ACHN (cell line): ENCODE data around the gene TSPAN32.

Source experiments
- DNase-seq: peaks from one replicate; pipeline ENCODE4 v3.0.0-alpha.2; 2015
- in situ Hi-C: cut with HindIII; loops from 2 replicates; pipeline ENCODE4 v1.10.0; 2017; ENCODE audit warnings: low sequenced_read_pairs, low pct_ligation_motif_present, low pct_unique_long_range_greater_than_20kb

TSPAN32 gene, protein sequence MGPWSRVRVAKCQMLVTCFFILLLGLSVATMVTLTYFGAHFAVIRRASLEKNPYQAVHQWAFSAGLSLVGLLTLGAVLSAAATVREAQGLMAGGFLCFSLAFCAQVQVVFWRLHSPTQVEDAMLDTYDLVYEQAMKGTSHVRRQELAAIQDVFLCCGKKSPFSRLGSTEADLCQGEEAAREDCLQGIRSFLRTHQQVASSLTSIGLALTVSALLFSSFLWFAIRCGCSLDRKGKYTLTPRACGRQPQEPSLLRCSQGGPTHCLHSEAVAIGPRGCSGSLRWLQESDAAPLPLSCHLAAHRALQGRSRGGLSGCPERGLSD

DNA sequence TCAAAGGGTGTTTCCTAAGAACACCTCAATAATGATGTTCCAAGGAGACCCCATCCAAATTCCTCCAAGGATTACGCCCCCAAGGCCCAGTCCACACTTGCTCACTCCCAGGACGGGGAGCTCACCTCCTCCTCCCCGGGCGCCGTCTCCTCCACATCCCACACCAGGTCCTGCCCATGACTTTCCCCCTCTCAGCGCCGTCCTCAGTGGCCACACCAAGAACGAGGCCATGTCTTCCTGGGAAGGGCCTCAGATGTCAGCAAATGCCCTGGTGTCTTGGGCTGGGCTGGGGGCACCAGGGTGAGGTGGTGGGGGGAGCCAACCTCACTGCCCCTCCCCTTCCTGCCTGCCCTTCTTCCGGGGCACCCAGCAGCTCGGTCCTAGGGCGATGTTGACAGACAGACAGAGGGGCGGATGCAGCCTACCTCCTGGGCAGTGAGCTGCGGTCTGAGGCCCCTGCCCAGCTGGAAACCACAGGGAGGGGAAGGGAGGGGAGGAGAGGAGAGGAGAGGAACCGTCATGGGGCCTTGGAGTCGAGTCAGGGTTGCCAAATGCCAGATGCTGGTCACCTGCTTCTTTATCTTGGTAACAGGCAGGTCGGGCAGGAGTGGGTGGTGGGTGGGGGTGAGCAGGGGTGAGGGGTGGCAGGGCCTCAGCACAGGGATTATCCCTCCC is at the start of gene TSPAN32, which contains the start of gene C11orf21:
TSPAN32 (plus strand) TSS at position 383 of the 675 bp plus-strand sequence; CDS start at position 520, 137 bp downstream.
C11orf21 (minus strand) TSS at position 288 of the 675 bp plus-strand sequence; CDS start at position 178, 110 bp downstream.
- in situ Hi-C loops, result no loop called here
- DNase-seq, result no peak

DNA sequence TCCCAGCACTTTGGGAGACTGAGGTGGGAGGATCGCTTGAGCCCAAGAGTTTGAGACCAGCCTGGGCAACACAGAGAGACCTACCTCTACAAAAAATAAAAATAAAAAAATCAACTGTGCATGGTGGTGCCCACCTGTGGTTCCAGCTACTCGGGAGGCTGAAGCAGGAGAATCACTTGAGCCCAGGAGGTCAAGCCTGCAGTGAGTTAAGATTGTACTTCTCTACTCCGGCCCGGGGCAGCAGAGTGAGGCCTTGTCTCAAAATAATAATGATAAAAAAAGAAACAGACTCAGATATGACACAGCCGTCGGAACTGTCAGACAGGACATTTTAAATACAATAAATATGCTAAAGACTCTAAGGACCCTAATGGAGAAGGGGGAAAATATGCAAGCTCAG is 49.8 kb upstream of the TSPAN32 start:
- no peak for DNase-seq
- in situ Hi-C loops, result no loop called here

DNA sequence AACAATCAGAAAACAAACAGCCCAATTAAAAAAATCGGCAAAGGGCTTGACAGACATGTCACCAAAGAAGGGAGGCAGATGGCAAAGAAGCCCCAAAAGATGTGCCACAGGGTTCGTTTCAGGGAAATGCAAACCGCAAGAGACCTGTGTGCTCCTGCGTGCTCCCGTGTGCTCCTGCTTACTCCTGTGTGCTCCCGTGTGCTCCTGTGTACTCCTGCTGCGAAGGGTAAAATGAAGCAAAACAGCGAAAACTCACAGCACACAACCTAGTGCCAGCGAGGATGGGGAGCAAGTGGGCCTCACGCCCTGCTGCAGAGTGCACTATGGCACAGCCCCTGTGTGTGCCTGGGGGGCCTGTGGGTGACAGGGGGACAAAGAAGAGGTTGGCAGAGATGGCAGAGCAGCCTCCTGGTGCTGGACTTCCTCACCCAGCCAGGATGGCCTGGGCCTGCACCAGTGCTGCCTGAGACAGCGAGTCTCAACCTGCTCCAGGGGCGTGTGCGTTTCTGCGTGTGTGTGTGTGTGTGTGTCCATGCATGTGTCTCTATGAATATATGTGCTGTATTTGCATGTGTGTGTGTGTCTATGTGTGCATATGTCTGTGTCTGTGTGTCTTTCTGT is 45.4 kb upstream of the TSPAN32 start:
- DNase-seq, result no peak
- in situ Hi-C loops, result no loop called here

DNA sequence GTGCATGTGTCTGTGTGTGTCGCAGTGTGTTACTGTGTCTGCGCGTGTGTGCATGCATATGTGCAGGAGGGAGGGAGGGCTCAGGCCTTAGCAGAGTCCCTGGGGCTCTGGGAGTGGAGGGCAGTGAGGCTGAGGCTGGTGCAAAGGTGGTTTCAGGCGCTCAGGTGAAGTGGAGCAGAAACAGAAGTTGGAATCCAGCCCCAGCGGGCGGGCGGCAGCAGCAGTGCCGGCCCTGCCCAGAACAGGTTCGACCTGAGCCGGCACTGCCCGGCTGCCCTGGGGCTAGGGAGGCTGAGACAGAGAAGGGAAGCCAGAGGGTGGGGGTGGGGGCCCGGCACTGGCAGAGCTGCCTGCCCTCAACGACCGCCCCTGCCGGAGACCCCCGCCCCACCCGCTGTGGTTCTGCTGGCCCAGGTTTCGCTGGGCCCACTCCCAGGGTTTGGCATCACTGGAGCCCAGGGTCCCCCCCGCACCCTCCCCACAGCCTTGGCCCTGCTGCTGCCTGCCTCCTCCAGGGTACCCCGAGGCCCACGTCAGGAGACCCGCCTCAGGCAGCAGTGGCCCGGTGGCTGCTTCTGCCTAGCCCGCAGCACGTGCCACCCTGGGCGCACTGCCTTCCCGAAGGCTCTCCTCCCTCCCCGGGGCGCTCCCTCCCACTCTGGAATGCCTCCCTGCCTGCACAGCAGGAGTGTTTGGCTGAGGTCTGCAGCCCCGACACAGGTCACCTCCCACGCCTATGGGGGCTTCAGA is 44.7 kb upstream of the TSPAN32 start:
- in situ Hi-C loops, result no loop called here

DNA sequence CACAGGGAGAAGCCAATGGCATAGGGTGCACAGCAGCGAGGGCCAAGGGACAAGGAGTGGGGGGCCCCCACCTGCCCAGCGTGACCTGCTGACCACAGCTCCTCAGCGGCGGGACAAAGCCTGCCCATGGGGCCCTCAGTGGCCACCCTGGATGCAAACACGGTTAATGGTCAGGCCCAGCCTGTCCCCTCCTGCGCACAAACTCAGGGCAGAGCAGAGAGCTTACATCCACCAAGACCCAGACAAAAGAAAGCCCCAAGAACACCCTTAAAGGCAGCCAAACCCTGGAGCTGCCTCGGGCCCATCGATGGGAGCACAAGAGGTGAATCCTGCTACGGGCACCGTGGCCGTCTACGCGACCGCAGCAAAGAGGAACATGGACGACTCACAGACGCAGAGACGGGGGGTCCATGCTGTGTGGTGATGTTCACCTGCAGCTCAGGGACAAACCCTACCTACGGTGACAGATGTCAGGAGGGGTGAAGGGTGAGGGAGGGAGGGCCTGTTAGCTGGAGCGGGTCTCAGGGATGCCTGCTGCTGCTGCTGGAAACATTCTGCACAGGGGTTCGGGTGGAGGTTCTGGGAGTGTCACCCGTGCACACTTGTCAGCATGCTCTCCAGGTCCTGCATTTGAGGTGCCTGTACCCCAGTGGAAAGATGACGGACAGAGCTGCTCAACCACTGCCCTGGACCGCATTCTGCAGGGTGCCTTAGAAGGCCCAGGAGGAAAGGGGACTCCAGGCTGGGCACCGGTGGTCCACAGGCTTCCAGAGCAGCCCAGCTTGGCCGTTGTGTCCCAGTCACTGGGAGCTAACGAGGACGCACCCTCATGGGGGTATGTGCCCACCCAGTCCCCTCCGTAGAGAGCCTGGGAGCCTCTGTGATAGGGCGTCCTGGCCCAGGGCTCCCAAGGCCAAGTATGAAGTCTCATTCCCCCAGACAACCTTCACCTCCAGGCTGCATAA is 43.0 kb upstream of the TSPAN32 start:
- no peak for DNase-seq
- in situ Hi-C loops, result no loop called here

More for the DNA sequence above, 44.7 kb upstream of the TSPAN32 start:
- no peak for DNase-seq

DNA sequence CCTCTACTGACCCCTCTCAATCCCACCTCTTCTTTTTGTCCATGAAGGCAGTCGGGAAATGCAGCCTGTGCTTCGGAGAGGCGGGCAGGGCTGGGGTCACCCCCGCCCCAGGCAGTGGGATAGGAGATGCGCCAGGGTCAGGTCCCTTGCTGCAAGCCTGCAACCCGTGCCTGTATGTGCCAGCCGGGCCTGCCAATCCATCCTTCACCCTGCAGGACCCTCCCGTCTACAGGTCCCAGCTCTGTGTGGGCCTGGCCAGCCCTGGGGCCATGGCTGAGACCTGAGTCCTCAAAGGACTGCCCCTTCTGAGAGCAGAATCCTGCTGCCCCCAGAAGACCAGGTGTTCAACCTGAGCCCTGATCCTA is 42.4 kb upstream of the TSPAN32 start:
- DNase-seq, result no peak
- in situ Hi-C loops, result no loop called here

DNA sequence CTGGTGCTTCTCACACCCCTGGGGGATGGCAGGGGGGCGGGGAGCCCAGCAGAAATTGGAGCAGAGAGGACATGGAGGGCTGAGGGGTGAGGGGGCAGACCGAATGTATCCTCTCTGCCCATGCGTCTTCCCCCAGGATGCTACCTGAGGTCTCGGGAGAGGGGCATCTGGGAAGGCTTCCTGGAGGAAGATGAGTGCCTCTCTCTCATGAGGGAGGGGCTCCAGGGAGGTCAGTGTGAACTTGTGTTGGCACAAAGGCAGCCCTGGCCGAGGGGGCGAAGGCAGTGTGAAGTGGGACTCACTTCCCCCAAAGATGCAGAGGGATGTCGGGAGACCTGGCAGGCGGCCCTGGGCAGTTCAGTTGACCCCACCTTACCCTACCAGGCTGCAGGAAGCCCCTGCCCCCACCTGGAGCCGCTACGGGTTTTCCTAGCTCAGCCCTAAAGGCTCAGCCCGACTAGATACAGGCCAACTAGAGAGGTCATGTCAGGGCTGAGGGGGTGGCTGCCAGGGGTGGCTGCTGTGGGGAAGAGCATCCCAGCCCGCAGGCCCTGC is 41.8 kb upstream of the TSPAN32 start:
- no peak for DNase-seq
- in situ Hi-C loops, result no loop called here

DNA sequence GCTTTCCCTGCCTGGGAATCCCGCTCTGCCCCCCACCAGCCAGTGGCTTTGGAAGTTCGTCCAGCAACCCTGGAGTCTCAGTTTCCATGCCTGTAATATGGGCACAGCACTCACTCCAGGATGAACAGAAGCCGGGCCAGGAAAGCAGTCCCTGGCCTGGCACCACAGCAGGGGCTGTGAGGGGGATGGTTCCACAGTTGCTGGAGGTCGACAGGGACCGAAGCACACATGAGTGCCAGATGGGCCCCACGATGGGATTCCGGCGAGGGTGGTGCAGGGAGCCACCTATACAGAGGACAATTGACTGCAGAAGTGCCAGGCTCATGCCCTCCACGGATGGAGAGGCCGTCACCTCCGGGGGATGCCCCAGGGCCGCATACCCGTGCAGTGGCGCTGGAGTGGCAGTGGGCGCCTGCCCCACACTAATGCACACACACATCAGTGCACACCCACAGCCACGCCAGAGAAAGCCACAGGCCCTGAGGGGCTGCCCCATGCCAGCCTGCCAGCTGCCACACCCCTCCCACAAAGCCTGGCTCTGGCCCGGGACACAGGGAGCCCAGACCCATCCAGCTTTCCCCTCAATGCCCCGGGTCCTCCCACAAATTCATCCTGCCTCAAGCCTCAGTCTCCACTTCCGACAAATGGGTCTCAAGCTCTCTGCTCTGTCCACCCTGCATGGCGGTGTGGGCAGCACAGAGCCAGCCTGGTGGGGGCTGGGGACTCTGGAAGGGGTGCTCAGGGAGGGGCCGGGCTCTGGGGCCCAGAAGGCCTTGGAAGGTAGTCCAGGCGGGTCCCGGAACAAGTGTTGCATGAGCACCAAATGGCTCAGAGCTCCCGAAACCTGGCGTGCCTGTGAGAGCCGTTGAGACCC is 41.1 kb upstream of the TSPAN32 start:
- no peak for DNase-seq

DNA sequence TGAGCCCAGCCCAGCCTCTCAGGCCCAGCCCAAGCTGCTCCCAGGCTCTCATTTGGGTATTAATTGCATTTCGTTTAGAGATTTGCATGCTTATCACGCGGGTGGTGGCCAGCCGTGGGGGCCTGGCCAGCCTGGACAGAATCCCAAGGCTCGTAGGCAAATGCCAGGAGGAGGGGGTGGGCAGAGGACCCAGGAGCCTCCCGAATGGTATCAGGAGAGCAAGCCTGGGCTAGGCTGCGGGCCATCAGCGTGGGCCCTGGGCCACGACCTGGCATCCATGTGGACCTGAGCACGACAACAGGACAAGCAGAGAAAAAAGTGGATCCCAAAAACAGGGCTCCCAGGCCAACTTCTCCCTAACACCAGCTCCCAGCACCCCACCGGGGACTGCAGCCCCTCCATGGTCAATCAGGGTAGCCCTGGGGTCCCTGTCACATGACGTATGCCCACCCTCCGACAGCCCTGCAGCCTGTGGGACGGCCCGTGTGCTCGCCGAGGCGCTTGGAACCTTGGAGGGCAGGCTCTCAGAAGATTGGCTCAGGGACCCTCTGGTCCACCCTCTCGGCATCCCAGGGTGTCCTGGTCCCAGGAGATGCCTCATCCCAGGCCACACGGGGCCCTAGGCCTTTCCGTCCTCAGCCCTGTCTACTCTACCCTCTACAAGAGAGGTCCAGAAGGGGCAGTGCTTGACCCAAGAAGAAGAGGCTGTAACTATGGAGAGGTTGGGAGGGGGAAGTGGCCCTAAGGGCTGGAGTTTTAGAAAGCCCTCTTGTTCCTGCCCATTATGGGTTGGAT is 40.2 kb upstream of the TSPAN32 start:
- in situ Hi-C loops, result no loop called here
- DNase-seq, result no peak

More for the DNA sequence above, 41.1 kb upstream of the TSPAN32 start:
- in situ Hi-C loops, result no loop called here

DNA sequence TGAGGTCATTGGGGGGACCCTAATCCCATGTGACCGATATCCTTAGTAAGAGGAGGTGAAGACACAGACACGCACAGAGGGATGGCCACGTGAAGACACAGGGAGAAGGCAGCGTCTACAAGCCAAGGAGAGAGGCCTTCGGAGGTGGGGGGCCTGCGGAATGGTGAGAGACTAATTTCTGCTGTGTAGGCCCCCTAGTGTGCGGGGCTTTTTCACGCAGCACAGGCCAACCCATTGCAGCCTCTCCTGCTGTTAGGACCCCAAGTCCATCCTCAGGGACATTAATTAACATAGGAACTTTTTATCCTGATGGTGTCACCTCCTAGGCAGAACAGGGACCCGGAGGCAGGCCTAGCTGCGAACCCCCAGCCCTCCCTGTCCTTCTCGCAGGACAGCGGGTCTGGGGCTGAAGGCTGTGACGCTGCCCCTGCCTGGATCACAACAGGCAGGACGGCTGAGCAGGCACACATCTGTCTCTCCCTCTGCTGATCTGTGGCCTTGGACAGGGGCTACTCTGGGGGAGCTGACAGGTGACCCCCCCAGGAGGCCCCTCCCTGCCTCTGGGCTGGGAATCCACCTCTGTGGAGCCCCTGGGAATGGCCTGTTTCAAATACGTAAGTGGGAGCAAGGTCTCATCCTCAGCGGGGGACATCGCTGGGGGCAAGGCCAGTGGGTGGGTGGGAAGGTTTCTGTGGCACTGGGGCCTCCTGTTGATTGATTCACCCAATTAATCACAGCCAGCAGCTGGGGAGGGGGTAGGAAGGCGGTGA is 39.3 kb upstream of the TSPAN32 start:
- in situ Hi-C loops, result no loop called here
- DNase-seq, result no peak

DNA sequence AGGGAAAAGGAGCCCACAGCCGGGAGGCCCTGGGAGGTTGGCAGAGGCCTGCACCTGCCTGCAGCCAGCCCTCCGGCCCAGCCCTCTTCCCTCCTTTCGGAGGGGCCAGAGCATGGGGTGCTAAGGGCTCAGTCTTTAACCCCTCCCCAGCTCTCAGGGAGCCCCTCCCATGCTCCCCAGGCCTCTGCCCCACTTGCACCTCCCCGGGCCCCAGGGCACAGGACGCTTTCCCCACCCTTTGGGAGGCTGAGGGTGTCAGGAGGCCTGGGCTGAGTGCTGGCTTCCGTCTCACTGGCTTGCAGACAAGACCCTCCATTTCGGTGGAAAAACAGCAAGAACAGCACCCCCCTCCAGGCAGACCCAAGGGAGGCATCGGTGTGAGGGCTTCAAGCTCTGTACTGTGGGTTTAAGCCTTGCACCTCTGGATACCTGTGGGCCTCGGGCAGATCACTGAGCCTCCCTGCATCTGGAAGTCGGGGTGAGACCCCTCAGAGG is 38.7 kb upstream of the TSPAN32 start:
- in situ Hi-C loops, result no loop called here
- no peak for DNase-seq

DNA sequence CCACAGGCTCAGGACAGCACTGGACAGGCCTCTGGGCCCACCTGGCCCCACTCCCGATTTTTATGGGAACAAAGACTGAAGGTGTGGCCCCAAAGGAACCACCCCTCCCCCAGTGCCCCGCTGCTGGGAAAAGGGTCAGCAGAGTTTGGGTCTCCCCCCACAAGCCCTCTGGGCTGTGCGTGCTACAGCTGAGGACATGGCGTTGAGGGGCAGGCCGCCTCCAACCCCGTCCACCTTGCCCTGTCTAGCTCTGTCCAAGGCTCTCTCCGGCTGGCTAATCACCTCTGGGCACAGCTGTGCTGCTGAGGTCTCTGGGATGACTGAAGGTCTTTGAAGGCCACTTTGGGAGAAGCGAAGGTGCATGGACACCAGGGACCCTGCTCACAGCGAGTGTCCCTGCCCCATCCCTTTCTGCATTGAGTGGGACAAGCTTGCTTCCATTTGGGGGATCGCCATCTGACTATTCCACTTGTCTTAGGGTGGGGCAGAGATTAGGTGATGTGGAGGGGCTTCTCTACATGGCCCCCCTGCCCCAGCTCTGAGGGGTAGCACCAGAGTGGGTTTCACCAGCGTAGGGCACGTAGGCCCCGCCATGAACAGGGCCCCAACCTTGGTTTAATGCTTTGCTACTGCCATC is 38.0 kb upstream of the TSPAN32 start:
- DNase-seq, result no peak
- in situ Hi-C loops, result no loop called here

DNA sequence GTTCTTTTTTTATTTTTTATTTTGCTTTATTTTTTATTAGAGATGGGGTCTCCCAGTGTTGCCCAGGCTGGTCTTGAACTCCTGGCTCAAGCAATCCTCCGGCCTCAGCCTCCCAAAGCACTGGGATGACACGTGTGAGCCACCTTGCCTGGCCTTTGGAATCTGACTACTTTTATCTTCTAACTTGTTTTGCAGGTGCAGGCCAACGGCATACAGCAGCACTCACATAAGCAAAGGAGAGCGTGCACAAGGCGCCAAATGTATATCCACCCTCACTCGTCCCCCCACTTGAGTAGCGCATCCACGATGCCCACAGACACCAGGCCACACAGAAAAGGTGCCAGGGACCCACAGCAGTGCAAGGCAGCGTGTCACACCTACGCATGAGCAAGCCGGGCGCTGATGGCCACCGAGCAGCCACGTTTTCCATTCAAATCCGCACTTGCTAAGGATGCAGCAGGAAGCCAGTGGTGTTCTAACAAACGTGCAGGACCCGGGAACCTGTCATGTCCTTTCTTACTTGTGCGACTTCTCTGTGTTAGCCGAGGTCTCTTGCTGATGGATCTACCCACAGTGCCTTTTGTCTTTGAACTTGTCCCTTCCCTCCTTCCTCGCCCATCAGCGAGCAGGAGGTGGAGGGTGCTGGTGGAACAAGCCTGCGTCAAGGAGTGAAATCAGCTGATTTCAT is 37.3 kb upstream of the TSPAN32 start:
- DNase-seq, result no peak
- in situ Hi-C loops, result no loop called here

DNA sequence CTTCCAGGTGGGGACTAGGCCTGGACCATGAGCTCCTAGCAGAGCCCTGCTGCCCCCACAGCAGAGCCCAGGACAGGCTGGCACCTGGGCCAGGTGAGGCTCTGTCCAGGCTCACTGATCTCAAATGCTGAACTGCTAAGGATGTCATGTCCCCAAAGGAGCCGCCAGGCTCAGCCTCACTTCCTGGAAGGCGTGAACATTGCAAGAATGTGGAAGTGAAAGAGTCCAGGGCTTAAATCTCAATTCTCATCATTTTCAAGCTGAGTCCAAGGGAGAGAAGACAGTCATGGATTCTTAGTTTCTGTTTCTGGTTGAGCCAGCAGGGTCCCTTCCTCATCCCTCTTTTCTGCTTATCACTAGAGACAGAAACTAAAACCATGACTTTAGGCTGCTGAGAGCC is 36.4 kb upstream of the TSPAN32 start:
- no peak for DNase-seq
- in situ Hi-C loops, result no loop called here
